Trophoblast cell (in vitro differentiated cells and primary cell): Measurements from ENCODE around the gene BMP10.

Source experiments
- DNase-seq, 2 donors: peaks; one replicate each; pipeline ENCODE4 v3.0.0-alpha.2; 2016
- H2AFZ ChIP-seq: 2 replicates; pipeline ENCODE4 v1.6.1; 2013; ENCODE audit warnings: low read length, moderate library complexity, mild to moderate bottlenecking; ENCODE audit not compliant: insufficient read depth, poor library complexity
- H2AK5ac ChIP-seq: 2 replicates; pipeline ENCODE4 v1.6.1; 2013; ENCODE audit warnings: mild to moderate bottlenecking, low read length
- H2BK120ac ChIP-seq: 2 replicates; pipeline ENCODE4 v1.6.1; 2013; ENCODE audit warnings: low read length, mild to moderate bottlenecking, moderate library complexity; ENCODE audit not compliant: insufficient read depth, poor library complexity
- H2BK12ac ChIP-seq: 2 replicates; pipeline ENCODE4 v1.6.1; 2013; ENCODE audit warnings: mild to moderate bottlenecking, low read length, moderate library complexity
- H2BK5ac ChIP-seq: 2 replicates; pipeline ENCODE4 v1.6.1; 2013; ENCODE audit warnings: low read length, low read depth, moderate library complexity, mild to moderate bottlenecking; ENCODE audit not compliant: poor library complexity
- H3K14ac ChIP-seq: 2 replicates; pipeline ENCODE4 v1.6.1; 2013; ENCODE audit warnings: mild to moderate bottlenecking, low read length
- H3K18ac ChIP-seq: 2 replicates; pipeline ENCODE4 v1.6.1; 2013; ENCODE audit warnings: mild to moderate bottlenecking, low read length
- H3K23ac ChIP-seq: 2 replicates; pipeline ENCODE4 v1.6.1; 2013; ENCODE audit warnings: low read length
- H3K27ac ChIP-seq: 2 replicates; pipeline ENCODE4 v1.5.1; 2013; ENCODE audit warnings: low read depth, mild to moderate bottlenecking, inconsistent platforms, low read length, moderate library complexity
- H3K27me3 ChIP-seq: 2 replicates; pipeline ENCODE4 v1.6.1; 2013; ENCODE audit warnings: inconsistent platforms, mild to moderate bottlenecking, low read length, moderate library complexity; ENCODE audit not compliant: insufficient read depth
- H3K36me3 ChIP-seq, 2 experiments: 1 replicate in 1 of 2; 2 replicates in 1 of 2; pipeline ENCODE4 v1.6.1; 2013; ENCODE audit warnings: low read length in 2 of 2, mild to moderate bottlenecking in 2 of 2, moderate library complexity in 1 of 2; ENCODE audit not compliant: insufficient read depth in 2 of 2, control insufficient read depth in 1 of 2
- H3K4ac ChIP-seq: 2 replicates; pipeline ENCODE4 v1.6.1; 2013; ENCODE audit warnings: low read depth, mild to moderate bottlenecking, low read length, moderate library complexity
- H3K4me1 ChIP-seq, 2 experiments: 1 replicate in 1 of 2; 2 replicates in 1 of 2; pipeline ENCODE4 v1.6.1; 2013; ENCODE audit warnings: low read length in 2 of 2, mild to moderate bottlenecking in 2 of 2, moderate library complexity in 1 of 2; ENCODE audit not compliant: insufficient read depth in 2 of 2, control insufficient read depth in 1 of 2
- H3K4me2 ChIP-seq: 2 replicates; pipeline ENCODE4 v1.6.1; 2013; ENCODE audit warnings: inconsistent platforms, mild to moderate bottlenecking, low read length, moderate library complexity
- H3K4me3 ChIP-seq: 2 replicates; pipeline ENCODE4 v1.5.1; 2013; ENCODE audit warnings: mild to moderate bottlenecking, low read depth, low read length, inconsistent platforms
- H3K79me1 ChIP-seq: one replicate; pipeline ENCODE4 v1.6.1; 2013; ENCODE audit warnings: low read length
- H3K79me2 ChIP-seq: 2 replicates; pipeline ENCODE4 v1.6.1; 2013; ENCODE audit warnings: low read length, mild to moderate bottlenecking; ENCODE audit not compliant: control insufficient read depth, insufficient read depth, poor library complexity
- H3K9ac ChIP-seq: 2 replicates; pipeline ENCODE4 v1.6.1; 2013; ENCODE audit warnings: mild to moderate bottlenecking, low read length
- H3K9me3 ChIP-seq: 2 replicates; pipeline ENCODE4 v1.6.1; 2013; ENCODE audit warnings: low read depth, mild to moderate bottlenecking, control low read depth, inconsistent platforms, low read length; ENCODE audit not compliant: insufficient read depth
- H4K12ac ChIP-seq: 2 replicates; pipeline ENCODE4 v1.6.1; 2013; ENCODE audit warnings: low read depth, mild to moderate bottlenecking, low read length, moderate library complexity
- H4K8ac ChIP-seq: 2 replicates; pipeline ENCODE4 v1.6.1; 2013; ENCODE audit warnings: low read depth, mild to moderate bottlenecking, low read length, moderate library complexity
- H4K91ac ChIP-seq: one replicate; pipeline ENCODE4 v1.6.1; 2013; ENCODE audit warnings: low read depth, mild to moderate bottlenecking, low read length, moderate library complexity
- WGBS: extraction: QIAGEN DNeasy Blood & Tissue Kit; methylation state at CpG from one replicate; pipeline ENCODE4 v1.1.7; 2013; ENCODE audit warnings: missing lambda C conversion rate; ENCODE audit not compliant: insufficient read length, insufficient coverage; ENCODE audit errors: extremely low coverage; 5-methylcytosine and 5-hydroxymethylcytosine counted together

Gene BMP10

GRCh38 chr2:68908392-68908970 is 37.3 kb upstream of the BMP10 start:
- Histone ChIP-seq H3K23ac (no peak overlapping the region), H3K79me2 (no peaks in the 10 kb centered on the region), H4K8ac (no peak overlapping the region), H3K18ac (no peak overlapping the region), H3K27me3 (no peaks in the 10 kb centered on the region), H2BK5ac (no peak overlapping the region), H3K9ac (no peak overlapping the region), H3K4me2 (no peak overlapping the region), H2BK120ac (no peak overlapping the region), H3K4me3 (no peak overlapping the region), H4K12ac (no peak overlapping the region), H3K27ac (no peak overlapping the region), H2AFZ (no peak overlapping the region), H3K4ac (no peak overlapping the region), H4K91ac (no peak overlapping the region), H3K14ac (no peak overlapping the region), H3K4me1 (peaks cover 0 to 2% of the 10 kb centered on the region in 2 experiments), H3K9me3 (peaks cover 1% of the 10 kb centered on the region), H3K36me3 (no peaks in the 10 kb centered on the region), H2BK12ac (no peak overlapping the region), H3K79me1 (no peaks in the 10 kb centered on the region), H2AK5ac (no peak overlapping the region)
- peak in 1 of 2 donors; percentile 10 for DNase-seq
- no CpG with 5 or more reads among the region's 5 CpGs for WGBS

GRCh38 chr2:68907920-68908253 is 36.7 kb upstream of the BMP10 start:
- no CpG with 5 or more reads among the region's 4 CpGs for WGBS
- no peaks in the 10 kb centered on the region for H3K79me1 ChIP-seq
- H4K12ac ChIP-seq = no peak overlapping the region
- H3K14ac ChIP-seq = no peak overlapping the region
- no peak overlapping the region for H3K4me3 ChIP-seq
- no peak overlapping the region for H3K18ac ChIP-seq
- no peaks in the 10 kb centered on the region for H3K36me3 ChIP-seq
- no peak overlapping the region for H2BK120ac ChIP-seq
- no peak overlapping the region for H3K27ac ChIP-seq
- H2AFZ ChIP-seq = no peak overlapping the region
- no peak overlapping the region for H4K8ac ChIP-seq
- DNase-seq = no peak
- H3K4ac ChIP-seq = no peak overlapping the region
- no peaks in the 10 kb centered on the region for H3K79me2 ChIP-seq
- no peak overlapping the region for H3K9ac ChIP-seq
- no peaks in the 10 kb centered on the region for H3K27me3 ChIP-seq
- H3K9me3 ChIP-seq = peaks cover 1% of the 10 kb centered on the region
- H4K91ac ChIP-seq = no peak overlapping the region
- no peak overlapping the region for H3K4me2 ChIP-seq
- no peak overlapping the region for H2AK5ac ChIP-seq
- no peak overlapping the region for H3K23ac ChIP-seq
- H2BK12ac ChIP-seq = no peak overlapping the region
- peaks cover 0 to 2% of the 10 kb centered on the region in 2 experiments for H3K4me1 ChIP-seq
- no peak overlapping the region for H2BK5ac ChIP-seq

GRCh38 chr2:68907232-68907919 is 36.2 kb upstream of the BMP10 start:
- H3K79me2 ChIP-seq = no peaks in the 10 kb centered on the region
- no peak overlapping the region for H4K8ac ChIP-seq
- no peak overlapping the region for H3K4me3 ChIP-seq
- no peak overlapping the region for H2BK120ac ChIP-seq
- no peak overlapping the region for H3K27ac ChIP-seq
- H2AK5ac ChIP-seq = no peak overlapping the region
- H3K27me3 ChIP-seq = no peaks in the 10 kb centered on the region
- H4K91ac ChIP-seq = no peak overlapping the region
- no CpG with 5 or more reads among the region's 5 CpGs for WGBS
- H3K4me2 ChIP-seq = no peak overlapping the region
- H3K14ac ChIP-seq = no peak overlapping the region
- H3K4me1 ChIP-seq = peaks cover 0 to 2% of the 10 kb centered on the region in 2 experiments
- no peaks in the 10 kb centered on the region for H3K36me3 ChIP-seq
- no peaks in the 10 kb centered on the region for H3K79me1 ChIP-seq
- no peak overlapping the region for H3K18ac ChIP-seq
- no peak overlapping the region for H2AFZ ChIP-seq
- peaks cover 1% of the 10 kb centered on the region for H3K9me3 ChIP-seq
- no peak overlapping the region for H2BK5ac ChIP-seq
- no peak overlapping the region for H2BK12ac ChIP-seq
- no peak overlapping the region for H3K4ac ChIP-seq
- no peak for DNase-seq
- no peak overlapping the region for H3K9ac ChIP-seq
- H4K12ac ChIP-seq = no peak overlapping the region
- no peak overlapping the region for H3K23ac ChIP-seq

GRCh38 chr2:68906716-68907115 is 35.5 kb upstream of the BMP10 start:
- Histone ChIP-seq H3K4me3 (no peak overlapping the region), H3K23ac (no peak overlapping the region), H3K4me1 (peaks cover 0 to 2% of the 10 kb centered on the region in 2 experiments), H2AFZ (no peak overlapping the region), H3K27me3 (no peaks in the 10 kb centered on the region), H3K27ac (no peak overlapping the region), H2BK5ac (no peak overlapping the region), H2BK12ac (no peak overlapping the region), H3K4me2 (no peak overlapping the region), H3K9me3 (peaks cover 1% of the 10 kb centered on the region), H3K4ac (no peak overlapping the region), H4K8ac (no peak overlapping the region), H4K12ac (no peak overlapping the region), H4K91ac (no peak overlapping the region), H3K79me1 (no peaks in the 10 kb centered on the region), H3K9ac (no peak overlapping the region), H2BK120ac (no peak overlapping the region), H3K18ac (no peak overlapping the region), H2AK5ac (no peak overlapping the region), H3K36me3 (no peaks in the 10 kb centered on the region), H3K79me2 (no peaks in the 10 kb centered on the region), H3K14ac (no peak overlapping the region)
- no peak for DNase-seq
- no CpG with 5 or more reads among the region's 3 CpGs for WGBS
